AG09309 (cell line): ENCODE data around the gene BRMS1L.

Experiments used
- DNase-seq: peaks from one replicate; pipeline ENCODE4 v3.0.0-alpha.2; 2010; ENCODE audit warnings: low read depth
- H3K4me3 ChIP-seq: 2 replicates; pipeline ENCODE4 v1.5.1; 2011; ENCODE audit warnings: mild to moderate bottlenecking, low read depth, low read length, moderate library complexity; ENCODE audit not compliant: control insufficient read depth
- TF ChIP-seq, protein P1 (sequence below): IDR thresholded peaks from 2 replicates; pipeline ENCODE4 v1.5.1; 2011; ENCODE audit warnings: mild to moderate bottlenecking, low read depth, low read length, inconsistent platforms; ENCODE audit not compliant: insufficient read depth, control insufficient read depth; ENCODE audit errors: missing control alignments

BRMS1L gene

DNA sequence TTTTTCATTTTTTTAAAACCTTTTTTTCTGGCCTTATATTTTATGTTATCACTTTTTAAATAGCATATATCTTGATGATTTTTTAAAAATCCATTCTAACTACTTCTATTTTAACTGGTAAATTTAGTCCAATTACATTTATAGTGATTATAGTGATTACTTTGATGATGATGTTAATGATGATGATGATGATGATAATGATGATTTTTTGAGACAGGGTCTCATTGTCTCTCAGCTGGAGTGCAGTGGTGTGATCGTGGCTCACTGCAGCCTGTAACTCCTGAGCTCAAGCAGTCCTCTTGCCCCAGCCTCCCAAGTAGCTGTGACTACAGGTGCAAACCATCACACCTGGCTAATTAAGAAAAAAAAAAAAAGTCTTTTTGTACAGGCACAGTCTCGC is 27.1 kb downstream of the BRMS1L start:
- TF ChIP-seq, protein P1, sequence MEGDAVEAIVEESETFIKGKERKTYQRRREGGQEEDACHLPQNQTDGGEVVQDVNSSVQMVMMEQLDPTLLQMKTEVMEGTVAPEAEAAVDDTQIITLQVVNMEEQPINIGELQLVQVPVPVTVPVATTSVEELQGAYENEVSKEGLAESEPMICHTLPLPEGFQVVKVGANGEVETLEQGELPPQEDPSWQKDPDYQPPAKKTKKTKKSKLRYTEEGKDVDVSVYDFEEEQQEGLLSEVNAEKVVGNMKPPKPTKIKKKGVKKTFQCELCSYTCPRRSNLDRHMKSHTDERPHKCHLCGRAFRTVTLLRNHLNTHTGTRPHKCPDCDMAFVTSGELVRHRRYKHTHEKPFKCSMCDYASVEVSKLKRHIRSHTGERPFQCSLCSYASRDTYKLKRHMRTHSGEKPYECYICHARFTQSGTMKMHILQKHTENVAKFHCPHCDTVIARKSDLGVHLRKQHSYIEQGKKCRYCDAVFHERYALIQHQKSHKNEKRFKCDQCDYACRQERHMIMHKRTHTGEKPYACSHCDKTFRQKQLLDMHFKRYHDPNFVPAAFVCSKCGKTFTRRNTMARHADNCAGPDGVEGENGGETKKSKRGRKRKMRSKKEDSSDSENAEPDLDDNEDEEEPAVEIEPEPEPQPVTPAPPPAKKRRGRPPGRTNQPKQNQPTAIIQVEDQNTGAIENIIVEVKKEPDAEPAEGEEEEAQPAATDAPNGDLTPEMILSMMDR = no peak
- no peak for DNase-seq
- no peak overlapping the region for H3K4me3 ChIP-seq

DNA sequence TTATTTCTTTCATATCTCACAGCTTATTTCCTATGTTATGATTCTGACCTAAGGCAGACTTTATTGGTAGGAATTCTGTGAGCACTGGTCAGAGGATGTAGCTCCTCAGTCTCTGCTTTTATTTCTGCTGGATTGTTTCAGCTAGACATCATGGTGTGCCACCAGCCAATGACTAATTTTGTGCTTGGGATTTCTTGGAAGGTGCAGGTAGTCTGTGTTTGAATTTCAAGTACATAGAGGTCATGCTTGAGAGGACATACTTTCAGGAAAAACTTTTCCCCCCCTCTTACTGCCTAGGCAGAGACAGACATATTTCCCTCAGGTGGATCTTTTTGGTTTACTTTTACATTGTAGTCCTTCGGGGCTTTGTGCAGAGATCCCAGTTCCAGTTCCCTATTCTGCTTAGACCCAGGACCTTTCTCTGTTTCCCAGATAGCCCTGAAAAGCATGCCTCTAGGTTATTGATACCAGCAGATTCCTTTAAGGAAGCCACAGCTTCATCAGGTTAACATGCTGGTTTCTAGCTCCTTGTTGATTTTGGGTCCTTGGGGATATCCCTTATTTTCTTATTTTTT is 28.6 kb downstream of the BRMS1L start:
- no peak overlapping the region for H3K4me3 ChIP-seq
- DNase-seq = no peak
- TF ChIP-seq, protein P1 = no peak

DNA sequence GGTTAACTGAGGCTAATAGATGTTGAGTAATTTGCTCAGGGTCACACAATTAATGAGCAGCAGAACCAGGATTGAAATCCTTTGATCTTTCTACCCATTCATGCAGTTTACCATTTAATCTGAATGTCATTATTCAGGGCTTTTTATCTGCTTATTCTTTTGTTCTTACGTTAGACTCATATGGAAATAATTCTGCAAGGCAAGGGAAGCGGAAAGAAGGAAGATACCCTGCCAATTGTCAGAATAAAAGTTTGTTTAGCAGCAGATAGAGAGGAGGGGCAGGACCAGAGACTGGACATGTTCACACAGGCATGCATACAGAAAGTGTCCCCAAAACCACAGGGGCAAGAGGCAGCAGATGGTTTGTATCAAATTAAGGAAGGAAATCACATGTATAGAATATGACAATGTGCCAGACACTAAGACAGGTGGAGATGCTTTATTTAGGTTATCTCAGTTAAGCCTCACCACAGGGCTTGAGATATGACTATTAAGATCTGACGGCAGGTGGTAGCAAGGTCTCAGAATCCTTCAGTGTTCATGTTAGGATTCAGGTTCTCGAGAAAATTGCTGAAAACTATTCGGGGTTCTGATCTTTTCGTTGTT is 29.8 kb downstream of the BRMS1L start:
- H3K4me3 ChIP-seq = no peak overlapping the region
- no peak for DNase-seq
- TF ChIP-seq, protein P1 = no peak

DNA sequence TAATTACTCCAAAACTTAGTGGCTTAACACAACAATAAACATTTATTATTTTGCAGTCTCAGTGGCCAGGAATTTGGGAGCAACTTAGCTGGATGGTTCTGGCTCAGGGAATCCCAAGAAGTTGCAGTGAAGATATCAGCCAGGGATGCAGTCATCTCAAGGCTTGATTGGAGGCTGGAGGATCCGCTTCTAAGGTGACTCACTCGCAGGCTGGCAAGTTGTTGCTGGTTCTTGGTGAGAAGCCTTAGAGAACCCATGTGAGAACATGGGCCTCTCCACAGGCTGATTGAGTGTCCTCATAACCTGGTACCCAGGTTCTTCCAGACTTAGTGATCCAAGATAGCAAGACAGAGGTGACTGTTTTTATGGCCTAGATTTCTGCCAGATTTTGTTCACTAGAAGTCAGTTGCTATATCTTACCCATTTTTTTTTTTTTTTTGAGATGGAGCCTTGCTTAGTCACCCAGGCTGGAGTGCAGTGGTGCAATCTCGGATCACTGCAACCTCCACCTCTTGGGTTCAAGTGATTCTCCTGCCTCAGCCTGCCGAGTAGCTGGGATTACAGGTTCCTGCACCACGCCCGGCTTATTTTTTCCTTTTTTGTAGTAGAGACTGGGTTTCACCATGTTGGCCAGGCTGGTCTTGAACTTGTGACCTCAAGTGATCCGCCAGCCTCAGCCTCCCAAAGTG is 32.5 kb downstream of the BRMS1L start:
- H3K4me3 ChIP-seq = no peak overlapping the region
- DNase-seq = no peak
- TF ChIP-seq, protein P1 = no peak

DNA sequence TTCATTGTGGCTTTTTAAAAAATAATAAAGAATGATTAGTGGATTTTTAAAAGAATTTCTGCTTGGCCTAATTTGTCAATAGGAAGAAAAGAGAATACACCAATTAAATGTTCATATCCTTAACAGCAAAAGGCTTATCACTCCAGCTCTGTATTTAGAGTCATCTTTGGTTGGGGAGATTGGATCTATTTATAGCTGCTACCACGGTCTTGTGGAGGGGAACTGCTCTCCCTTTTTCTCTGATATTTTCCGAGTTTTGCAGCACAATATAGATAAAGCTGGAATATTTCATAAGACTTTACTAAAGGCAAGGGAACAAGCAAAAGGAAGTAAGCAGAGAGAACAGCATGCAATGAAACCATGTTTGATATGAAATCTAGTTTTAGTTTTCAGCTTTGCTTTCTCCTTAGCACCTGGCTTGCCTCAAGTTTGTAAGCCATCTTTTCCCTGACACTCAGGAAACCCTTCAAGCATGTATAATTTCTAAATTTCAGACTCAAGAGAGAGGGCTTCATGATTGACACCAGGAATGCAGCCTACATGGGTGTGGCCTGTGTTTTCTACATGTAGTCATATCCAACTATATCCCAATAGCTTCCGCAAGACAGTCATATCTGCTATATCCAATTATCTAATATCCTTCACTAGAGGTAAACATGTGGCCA is 35.2 kb downstream of the BRMS1L start:
- no peak for DNase-seq
- TF ChIP-seq, protein P1 = no peak
- no peak overlapping the region for H3K4me3 ChIP-seq

DNA sequence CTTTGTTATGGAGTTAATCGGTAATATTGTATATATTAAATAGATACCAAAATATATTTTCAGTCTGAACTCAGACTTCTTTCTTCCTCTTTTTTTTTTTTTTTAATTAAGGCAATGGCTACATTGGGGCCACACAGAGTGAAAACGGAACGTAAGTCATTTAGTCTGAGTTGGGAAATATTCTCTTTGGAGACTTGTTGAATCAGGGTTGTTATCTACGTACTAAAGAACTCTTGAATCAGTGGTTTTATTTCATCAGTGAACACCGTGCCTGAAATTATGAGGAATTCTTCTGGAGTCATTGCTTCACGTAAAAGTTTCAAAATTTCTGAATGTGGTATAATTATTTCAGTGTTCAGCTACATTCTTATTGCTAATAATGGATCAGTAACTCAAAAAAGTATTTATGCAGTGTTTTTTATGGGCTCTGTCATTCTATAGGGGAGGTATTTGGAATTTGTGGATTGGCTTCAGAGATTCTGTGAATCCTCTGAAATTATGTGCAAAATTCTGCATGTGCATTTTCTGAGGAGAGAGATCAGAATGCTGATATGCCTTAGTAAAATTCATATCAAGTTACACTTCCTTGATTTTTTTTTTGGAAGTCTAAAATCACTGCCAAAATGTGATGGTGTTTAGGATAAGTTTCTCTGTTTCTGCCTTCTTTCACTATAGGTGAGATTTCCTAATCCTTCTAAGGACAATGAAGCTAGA is 39.6 kb downstream of the BRMS1L start:
- TF ChIP-seq, protein P1 = no peak
- no peak for DNase-seq
- no peak overlapping the region for H3K4me3 ChIP-seq
